Aorta (tissue), 5 donors: ENCODE measurements around the gene FGD3. TPM values are rescaled to one million over a fixed set of nuclear protein-coding genes. Genes with fewer than 3 reads are reported as not detected.

Source experiments
- ATAC-seq: fragments of 200-7000 bp; cut with Tn5 transposase; one replicate; pipeline ENCODE4 v1.9.1; 2022; ENCODE audit warnings: moderate library complexity; ENCODE audit not compliant: low FRiP score
- DNase-seq, 2 donors: peaks; one replicate each; pipeline ENCODE4 v3.0.0-alpha.2; 2020
- H3K27ac ChIP-seq, 2 donors: one replicate each; pipeline ENCODE4 v1.5.1; 2013; ENCODE audit warnings: low read length in 2 of 2, mild to moderate bottlenecking in 2 of 2, moderate library complexity in 2 of 2, control low read depth in 1 of 2, inconsistent platforms in 1 of 2, low read depth in 1 of 2
- H3K27me3 ChIP-seq, 2 donors: one replicate each; pipeline ENCODE4 v1.6.1; 2013; ENCODE audit warnings: control low read depth in 1 of 2, low read length in 1 of 2, mild to moderate bottlenecking in 1 of 2, moderate library complexity in 1 of 2; ENCODE audit not compliant: insufficient read depth in 2 of 2, control insufficient read depth in 1 of 2
- H3K36me3 ChIP-seq, 2 donors: one replicate each; pipeline ENCODE4 v1.6.1; 2013; ENCODE audit warnings: control low read depth in 1 of 2, low read length in 1 of 2, mild to moderate bottlenecking in 1 of 2; ENCODE audit not compliant: insufficient read depth in 2 of 2, control insufficient read depth in 1 of 2
- H3K4me1 ChIP-seq, 2 donors: one replicate each; pipeline ENCODE4 v1.6.1; 2013; ENCODE audit warnings: low read length in 2 of 2, control low read depth in 1 of 2, mild to moderate bottlenecking in 1 of 2, moderate library complexity in 1 of 2; ENCODE audit not compliant: insufficient read depth in 2 of 2, control insufficient read depth in 1 of 2
- H3K4me3 ChIP-seq, 2 donors: one replicate each; pipeline ENCODE4 v1.5.1; 2013; ENCODE audit warnings: low read length in 2 of 2, control low read depth in 1 of 2, mild to moderate bottlenecking in 1 of 2
- H3K9me3 ChIP-seq: one replicate; pipeline ENCODE4 v1.6.1; 2013; ENCODE audit warnings: mild to moderate bottlenecking, low read length; ENCODE audit not compliant: control insufficient read depth
- WGBS, 2 donors: extraction: QIAGEN DNeasy Blood & Tissue Kit; methylation state at CpG; one replicate each; pipeline ENCODE4 v1.1.7; 2013; 5-methylcytosine and 5-hydroxymethylcytosine counted together
- intact Hi-C, 2 donors: fragments of 100-400 bp; cut with DNase I; formaldehyde crosslinking; loops; one replicate each; pipeline versions ENCODE4 v1.14.2 to v1.15.0; 2022
- polyA plus RNA-seq, 2 donors: library from polyadenylated mRNA; stranded (reverse); fragments of 200-250 nt; gene quantifications; one replicate each; pipeline ENCODE4 v1.2.3, GENCODE V29; 2013
- total RNA-seq, 2 donors: library from RNA; stranded (reverse); fragmentation: NEBNext Ultra II Directional; extraction: Animal tissue kit (Norgen Biotek cat#: 25700); gene quantifications; one replicate each; pipeline ENCODE4 v1.2.1, GENCODE V29; 2021
- donor health status: healthy with polysubstance abuse.
- donor health status: Bipolar disorder and iron deficiency.
- donor health status: DM: no; HTN: no; CAD: no.
- donor health status: DM: no; HTN: no; CAD: no.
- donor health status: DM: yes; HTN: yes; CAD: no.

The FGD3 gene
- total and polyA plus RNA-seq, 4 donors = 0.69 to 13.4 (median 5.8) TPM

- no peak for DNase-seq
- no peaks in the 10 kb centered on the region for H3K27me3 ChIP-seq
- peaks cover 0 to 5% of the 10 kb centered on the region in 2 donors for H3K4me1 ChIP-seq
- H3K27ac ChIP-seq = peak overlapping the region in 1 of 2 donors; percentile 53
- no peaks in the 10 kb centered on the region for H3K36me3 ChIP-seq
- intact Hi-C loops = loop anchor here (5.0 to 10.0 kb wide), 3 partner anchors 43 to 179 kb away; partner anchors contain the start of genes CARD19 (in 1 of the 2) and ZNF484 (in 1 of the 2)
- no peak for ATAC-seq
- H3K9me3 ChIP-seq = no peaks in the 10 kb centered on the region
- 92 to 95% methylated on average over 5 of the region's 5 CpGs for WGBS, 2 donors
- no peak overlapping the region for H3K4me3 ChIP-seq
These were observed 106.5 kb downstream of the FGD3 start for GRCh38 chr9:93053781-93054331.

- ATAC-seq = no peak
- peaks cover 0 to 5% of the 10 kb centered on the region in 2 donors for H3K4me1 ChIP-seq
- WGBS, 2 donors = 83 to 89% methylated on average over 11 of the region's 11 CpGs
- no peaks in the 10 kb centered on the region for H3K9me3 ChIP-seq
- H3K27me3 ChIP-seq = no peaks in the 10 kb centered on the region
- H3K4me3 ChIP-seq = no peak overlapping the region
- H3K36me3 ChIP-seq = no peaks in the 10 kb centered on the region
- intact Hi-C loops = loop anchor here (5.0 to 10.0 kb wide), 3 partner anchors 42 to 180 kb away; partner anchors contain the start of genes CARD19 (in 1 of the 2) and ZNF484 (in 1 of the 2)
- peak overlapping the region in 1 of 2 donors; percentile 83 for H3K27ac ChIP-seq
- DNase-seq = no peak
These were observed 107.7 kb downstream of the FGD3 start for GRCh38 chr9:93054758-93055704.

DNA sequence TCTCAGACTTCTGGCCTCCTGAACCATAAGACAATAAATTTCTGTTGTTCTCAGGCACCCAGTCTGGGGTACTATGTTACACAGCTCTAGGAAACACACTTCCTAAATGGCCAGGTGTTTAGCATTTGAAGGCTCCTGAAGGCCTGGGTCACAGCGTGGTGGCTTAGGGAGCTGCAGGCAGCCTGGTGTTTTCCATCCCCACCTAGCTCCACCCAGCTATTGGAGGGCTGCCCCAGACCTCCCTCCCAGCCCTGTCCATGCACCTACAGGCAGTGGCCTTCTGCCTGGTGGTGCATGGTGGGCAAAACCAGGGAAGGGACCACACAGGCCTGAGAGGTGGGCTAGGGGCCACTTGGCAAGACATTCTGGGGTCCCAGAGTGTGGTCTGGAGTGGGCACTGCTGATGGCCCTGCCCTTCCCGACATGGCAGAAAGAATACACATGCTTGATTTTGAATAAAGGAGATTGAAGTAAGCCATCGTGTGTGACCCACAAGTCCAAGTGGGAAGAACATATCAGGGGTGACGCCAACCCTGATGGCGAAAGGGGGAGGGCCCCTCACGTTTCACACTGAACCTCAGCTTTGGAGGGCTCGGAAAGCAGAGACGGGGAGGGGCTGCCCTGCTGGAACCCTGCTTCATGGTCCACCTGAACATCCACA is 109.8 kb downstream of the FGD3 start:
- Histone ChIP-seq H3K4me3 (no peak overlapping the region), H3K27me3 (no peaks in the 10 kb centered on the region), H3K9me3 (no peaks in the 10 kb centered on the region), H3K27ac (no peak overlapping the region), H3K4me1 (peaks cover 0 to 3% of the 10 kb centered on the region in 2 donors), H3K36me3 (no peaks in the 10 kb centered on the region)
- WGBS, 2 donors = 79 to 90% methylated on average over 8 of the region's 8 CpGs
- intact Hi-C loops = loop anchor here in 1 of 2 donors (10.0 kb wide), 1 partner anchor 182 kb away; the partner anchor contains the start of gene ZNF484
- no peak for ATAC-seq
- no peak for DNase-seq

- Histone ChIP-seq H3K27ac (peak overlapping the region in 1 of 2 donors; percentile 46), H3K9me3 (no peaks in the 10 kb centered on the region), H3K4me3 (no peak overlapping the region), H3K36me3 (no peaks in the 10 kb centered on the region), H3K4me1 (no peaks in the 10 kb centered on the region), H3K27me3 (no peaks in the 10 kb centered on the region)
- DNase-seq = no peak
- WGBS, 2 donors = 53 to 57% methylated on average over 12 to 14 of the region's 14 CpGs
- ATAC-seq = peak; percentile 6
- intact Hi-C loops = loop anchor here in 1 of 2 donors (10.0 kb wide), 1 partner anchor 183 kb away; the partner anchor contains the start of gene ZNF484
These were observed 110.5 kb downstream of the FGD3 start for GRCh38 chr9:93057703-93058354.

DNA sequence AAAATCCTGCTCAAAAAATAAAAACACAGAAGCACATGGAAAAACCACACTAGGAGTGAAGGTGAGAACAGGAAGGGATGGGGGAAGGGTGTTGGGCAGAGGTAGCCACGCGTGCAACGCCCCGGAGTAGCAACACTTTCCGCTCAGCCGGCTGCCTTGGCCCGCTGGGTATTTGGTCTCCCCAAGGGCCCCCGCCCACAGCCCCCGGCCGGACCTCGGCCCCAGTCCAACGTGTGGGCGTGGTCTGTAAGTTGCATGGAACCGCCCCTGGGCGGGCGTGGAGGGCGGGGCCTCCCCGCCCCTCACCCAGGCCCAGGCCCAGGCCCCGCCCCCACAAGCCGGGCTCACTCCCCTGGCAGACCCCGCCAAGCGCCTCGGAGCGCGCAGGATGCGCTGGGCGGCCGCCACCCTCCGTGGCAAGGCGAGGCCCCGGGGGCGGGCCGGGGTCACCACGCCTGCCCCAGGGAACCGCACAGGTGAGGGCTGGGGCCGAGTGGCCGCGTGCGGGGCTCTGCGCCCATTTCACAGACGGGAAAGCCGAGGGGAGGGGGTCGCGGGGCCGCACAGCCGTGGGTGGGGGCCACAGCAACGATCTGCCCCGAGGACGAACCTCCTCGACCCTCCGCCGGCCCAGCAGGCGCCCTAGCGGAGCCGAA is 111.2 kb downstream of the FGD3 start, which contains the start of gene SUSD3:
SUSD3 (plus strand) TSS at position 347 of the 656 bp plus-strand sequence; CDS start at position 389, 42 bp downstream.
- Histone ChIP-seq H3K4me1 (no peaks in the 10 kb centered on the region), H3K4me3 (peak within 1 kb of the TSS; percentile 45 to 51), H3K36me3 (no peaks in the 10 kb centered on the region), H3K27me3 (no peaks in the 10 kb centered on the region), H3K9me3 (no peaks in the 10 kb centered on the region), H3K27ac (peak within 1 kb of the TSS in 1 of 2 donors; percentile 46)
- intact Hi-C loops = loop anchor here in 1 of 2 donors (10.0 kb wide), 1 partner anchor 184 kb away; the partner anchor contains the start of gene ZNF484
- ATAC-seq (peak; percentile 78), DNase-seq (peak; percentile 80 to 92)
- 3% methylated on average over 39 to 55 of the region's 55 CpGs for WGBS, 2 donors

GRCh38 chr9:93059011-93059714 is 111.8 kb downstream of the FGD3 start:
- DNase-seq (no peak), ATAC-seq (no peak)
- peak overlapping the region; percentile 45 to 51 for H3K4me3 ChIP-seq
- no peak overlapping the region for H3K27ac ChIP-seq
- 47 to 59% methylated on average over 38 to 53 of the region's 53 CpGs for WGBS, 2 donors
- no peaks in the 10 kb centered on the region for H3K27me3 ChIP-seq
- no peaks in the 10 kb centered on the region for H3K4me1 ChIP-seq
- H3K9me3 ChIP-seq = no peaks in the 10 kb centered on the region
- intact Hi-C loops = loop anchor here in 1 of 2 donors (10.0 kb wide), 1 partner anchor 184 kb away; the partner anchor contains the start of gene ZNF484
- H3K36me3 ChIP-seq = no peaks in the 10 kb centered on the region
